H1 (cell line): Measurements from ENCODE around the gene TLE1. TPM values are rescaled to one million over a fixed set of nuclear protein-coding genes. Genes with fewer than 3 reads are reported as not detected.

ENCODE experiments used
- CTCF ChIP-seq, 3 experiments: IDR thresholded peaks; 1 replicate in 2 of 3; 2 replicates in 1 of 3; pipeline versions ENCODE4 v1.5.1 to v1.6.1; 2011; ENCODE audit warnings: low read length in 3 of 3, mild to moderate bottlenecking in 3 of 3, inconsistent platforms in 2 of 3, low read depth in 1 of 3, moderate library complexity in 1 of 3; ENCODE audit not compliant: insufficient read depth in 1 of 3; ENCODE audit errors: control extremely low read depth in 1 of 3
- POLR2A ChIP-seq, 2 experiments: IDR thresholded peaks; 1 replicate in 1 of 2; 2 replicates in 1 of 2; pipeline ENCODE4 v1.6.1; 2011; ENCODE audit warnings: low read depth in 2 of 2, low read length in 2 of 2, mild to moderate bottlenecking in 2 of 2; ENCODE audit errors: control extremely low read depth in 1 of 2
- POU5F1 ChIP-seq: IDR thresholded peaks from 2 replicates; pipeline ENCODE4 v1.6.1; 2011; ENCODE audit warnings: low read depth, mild to moderate bottlenecking, low read length, moderate library complexity
- SIRT6 ChIP-seq: IDR thresholded peaks from one replicate; pipeline ENCODE4 v1.7.1; 2012; ENCODE audit warnings: low read length, inconsistent platforms
- TBP ChIP-seq: IDR thresholded peaks from 2 replicates; pipeline ENCODE4 v1.6.1; 2011; ENCODE audit warnings: low read depth, low read length, improper control_type of control experiment
- YY1 ChIP-seq: IDR thresholded peaks from 2 replicates; pipeline ENCODE4 v1.6.1; 2011; ENCODE audit warnings: low read depth, mild to moderate bottlenecking, low read length
- polyA plus RNA-seq, 7 experiments: library from polyadenylated mRNA; depleted of rRNA in 3 of 7; stranded (reverse) in 5 of 7; unstranded in 2 of 7; fragments of >200 nt in 5 of 7; fragments of 200-250 nt in 2 of 7; gene quantifications; 1 replicate in 5 of 7; 2 replicates in 1 of 7; 4 replicates in 1 of 7; pipeline versions ENCODE4 v1.2.1 to v1.2.3, GENCODE V29; 2011 to 2013; ENCODE audit warnings: missing spikeins in 2 of 7, mixed read lengths in 2 of 7
- total RNA-seq: library from RNA; stranded (reverse); fragmentation: NEBNext Ultra II Directional; extraction: Animal tissue kit (Norgen Biotek cat#: 25700); gene quantifications from 2 replicates; pipeline ENCODE4 v1.2.1, GENCODE V29; 2021
- TF ChIP-seq, protein P1 (sequence below): fragments of 300-600 bp; sonication (generic); IDR thresholded peaks from 2 replicates; pipeline ENCODE4 v1.7.1; 2012; ENCODE audit warnings: low read length, moderate library complexity, mild to moderate bottlenecking, inconsistent platforms; ENCODE audit not compliant: insufficient replicate concordance
- TF ChIP-seq, protein P2 (sequence below): IDR thresholded peaks from 2 replicates; pipeline ENCODE4 v1.6.1; 2011; ENCODE audit warnings: low read depth, mild to moderate bottlenecking, low read length; ENCODE audit not compliant: insufficient read depth

TLE1 gene
- total and polyA plus RNA-seq, 2 of the 8 experiments (the other 6 are each of a cell fraction or from before 2014, with no cell fraction given), result 81.8 to 91.6 TPM

DNA sequence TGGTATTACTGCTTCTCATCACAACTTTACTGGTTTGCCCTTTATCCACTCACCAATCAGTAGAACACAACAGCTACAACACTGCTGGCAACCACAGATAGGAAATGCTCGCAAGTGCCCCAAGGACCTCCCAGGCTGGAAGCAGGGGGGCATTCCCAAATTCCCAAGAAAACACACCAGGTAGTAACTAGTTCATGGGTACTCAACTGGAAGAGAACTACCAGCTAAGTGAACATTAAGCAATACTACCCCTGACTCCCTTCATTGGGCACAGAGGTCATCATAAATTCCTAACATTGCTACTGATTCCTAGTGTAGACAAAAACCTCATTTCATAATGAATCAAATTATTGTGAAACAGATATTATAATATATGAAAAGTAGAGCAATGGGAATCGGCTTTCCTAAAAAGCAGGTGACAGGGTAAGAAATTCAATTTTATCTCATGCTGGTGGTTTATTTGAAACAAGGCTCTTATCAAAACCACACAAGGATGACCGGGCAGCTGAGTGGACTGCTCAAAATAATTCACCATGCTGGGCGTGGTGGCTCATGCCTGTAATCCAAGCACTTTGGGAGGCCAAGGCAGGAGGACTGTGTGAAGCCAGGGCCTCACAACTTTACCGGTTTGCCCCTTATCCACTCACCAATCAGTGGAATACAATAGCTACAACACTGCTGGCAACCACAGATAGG is 81.6 kb downstream of the TLE1 start (continued):
- TF ChIP-seq, protein P1, sequence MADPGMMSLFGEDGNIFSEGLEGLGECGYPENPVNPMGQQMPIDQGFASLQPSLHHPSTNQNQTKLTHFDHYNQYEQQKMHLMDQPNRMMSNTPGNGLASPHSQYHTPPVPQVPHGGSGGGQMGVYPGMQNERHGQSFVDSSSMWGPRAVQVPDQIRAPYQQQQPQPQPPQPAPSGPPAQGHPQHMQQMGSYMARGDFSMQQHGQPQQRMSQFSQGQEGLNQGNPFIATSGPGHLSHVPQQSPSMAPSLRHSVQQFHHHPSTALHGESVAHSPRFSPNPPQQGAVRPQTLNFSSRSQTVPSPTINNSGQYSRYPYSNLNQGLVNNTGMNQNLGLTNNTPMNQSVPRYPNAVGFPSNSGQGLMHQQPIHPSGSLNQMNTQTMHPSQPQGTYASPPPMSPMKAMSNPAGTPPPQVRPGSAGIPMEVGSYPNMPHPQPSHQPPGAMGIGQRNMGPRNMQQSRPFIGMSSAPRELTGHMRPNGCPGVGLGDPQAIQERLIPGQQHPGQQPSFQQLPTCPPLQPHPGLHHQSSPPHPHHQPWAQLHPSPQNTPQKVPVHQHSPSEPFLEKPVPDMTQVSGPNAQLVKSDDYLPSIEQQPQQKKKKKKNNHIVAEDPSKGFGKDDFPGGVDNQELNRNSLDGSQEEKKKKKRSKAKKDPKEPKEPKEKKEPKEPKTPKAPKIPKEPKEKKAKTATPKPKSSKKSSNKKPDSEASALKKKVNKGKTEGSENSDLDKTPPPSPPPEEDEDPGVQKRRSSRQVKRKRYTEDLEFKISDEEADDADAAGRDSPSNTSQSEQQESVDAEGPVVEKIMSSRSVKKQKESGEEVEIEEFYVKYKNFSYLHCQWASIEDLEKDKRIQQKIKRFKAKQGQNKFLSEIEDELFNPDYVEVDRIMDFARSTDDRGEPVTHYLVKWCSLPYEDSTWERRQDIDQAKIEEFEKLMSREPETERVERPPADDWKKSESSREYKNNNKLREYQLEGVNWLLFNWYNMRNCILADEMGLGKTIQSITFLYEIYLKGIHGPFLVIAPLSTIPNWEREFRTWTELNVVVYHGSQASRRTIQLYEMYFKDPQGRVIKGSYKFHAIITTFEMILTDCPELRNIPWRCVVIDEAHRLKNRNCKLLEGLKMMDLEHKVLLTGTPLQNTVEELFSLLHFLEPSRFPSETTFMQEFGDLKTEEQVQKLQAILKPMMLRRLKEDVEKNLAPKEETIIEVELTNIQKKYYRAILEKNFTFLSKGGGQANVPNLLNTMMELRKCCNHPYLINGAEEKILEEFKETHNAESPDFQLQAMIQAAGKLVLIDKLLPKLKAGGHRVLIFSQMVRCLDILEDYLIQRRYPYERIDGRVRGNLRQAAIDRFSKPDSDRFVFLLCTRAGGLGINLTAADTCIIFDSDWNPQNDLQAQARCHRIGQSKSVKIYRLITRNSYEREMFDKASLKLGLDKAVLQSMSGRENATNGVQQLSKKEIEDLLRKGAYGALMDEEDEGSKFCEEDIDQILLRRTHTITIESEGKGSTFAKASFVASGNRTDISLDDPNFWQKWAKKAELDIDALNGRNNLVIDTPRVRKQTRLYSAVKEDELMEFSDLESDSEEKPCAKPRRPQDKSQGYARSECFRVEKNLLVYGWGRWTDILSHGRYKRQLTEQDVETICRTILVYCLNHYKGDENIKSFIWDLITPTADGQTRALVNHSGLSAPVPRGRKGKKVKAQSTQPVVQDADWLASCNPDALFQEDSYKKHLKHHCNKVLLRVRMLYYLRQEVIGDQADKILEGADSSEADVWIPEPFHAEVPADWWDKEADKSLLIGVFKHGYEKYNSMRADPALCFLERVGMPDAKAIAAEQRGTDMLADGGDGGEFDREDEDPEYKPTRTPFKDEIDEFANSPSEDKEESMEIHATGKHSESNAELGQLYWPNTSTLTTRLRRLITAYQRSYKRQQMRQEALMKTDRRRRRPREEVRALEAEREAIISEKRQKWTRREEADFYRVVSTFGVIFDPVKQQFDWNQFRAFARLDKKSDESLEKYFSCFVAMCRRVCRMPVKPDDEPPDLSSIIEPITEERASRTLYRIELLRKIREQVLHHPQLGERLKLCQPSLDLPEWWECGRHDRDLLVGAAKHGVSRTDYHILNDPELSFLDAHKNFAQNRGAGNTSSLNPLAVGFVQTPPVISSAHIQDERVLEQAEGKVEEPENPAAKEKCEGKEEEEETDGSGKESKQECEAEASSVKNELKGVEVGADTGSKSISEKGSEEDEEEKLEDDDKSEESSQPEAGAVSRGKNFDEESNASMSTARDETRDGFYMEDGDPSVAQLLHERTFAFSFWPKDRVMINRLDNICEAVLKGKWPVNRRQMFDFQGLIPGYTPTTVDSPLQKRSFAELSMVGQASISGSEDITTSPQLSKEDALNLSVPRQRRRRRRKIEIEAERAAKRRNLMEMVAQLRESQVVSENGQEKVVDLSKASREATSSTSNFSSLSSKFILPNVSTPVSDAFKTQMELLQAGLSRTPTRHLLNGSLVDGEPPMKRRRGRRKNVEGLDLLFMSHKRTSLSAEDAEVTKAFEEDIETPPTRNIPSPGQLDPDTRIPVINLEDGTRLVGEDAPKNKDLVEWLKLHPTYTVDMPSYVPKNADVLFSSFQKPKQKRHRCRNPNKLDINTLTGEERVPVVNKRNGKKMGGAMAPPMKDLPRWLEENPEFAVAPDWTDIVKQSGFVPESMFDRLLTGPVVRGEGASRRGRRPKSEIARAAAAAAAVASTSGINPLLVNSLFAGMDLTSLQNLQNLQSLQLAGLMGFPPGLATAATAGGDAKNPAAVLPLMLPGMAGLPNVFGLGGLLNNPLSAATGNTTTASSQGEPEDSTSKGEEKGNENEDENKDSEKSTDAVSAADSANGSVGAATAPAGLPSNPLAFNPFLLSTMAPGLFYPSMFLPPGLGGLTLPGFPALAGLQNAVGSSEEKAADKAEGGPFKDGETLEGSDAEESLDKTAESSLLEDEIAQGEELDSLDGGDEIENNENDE, result no peak
- TF ChIP-seq TBP (no peak), SIRT6 (no peak), POU5F1 (no peak), CTCF (IDR thresholded peaks at IDR 0.05; ENCODE audit: control extremely low read depth in 1 of 3, insufficient read depth in 1 of 3, low read depth in 1 of 3, low read length in 3 of 3) (no peak), YY1 (no peak), POLR2A (IDR thresholded peaks at IDR 0.05; ENCODE audit: control extremely low read depth in 1 of 2, low read depth in 2 of 2, low read length in 2 of 2) (no peak)
- TF ChIP-seq, protein P2, sequence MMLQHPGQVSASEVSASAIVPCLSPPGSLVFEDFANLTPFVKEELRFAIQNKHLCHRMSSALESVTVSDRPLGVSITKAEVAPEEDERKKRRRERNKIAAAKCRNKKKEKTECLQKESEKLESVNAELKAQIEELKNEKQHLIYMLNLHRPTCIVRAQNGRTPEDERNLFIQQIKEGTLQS, result no peak
